Natural killer cell (primary cell): ENCODE results near the gene ZNF408. TPM values are rescaled to one million over a fixed set of nuclear protein-coding genes. Genes with fewer than 3 reads are reported as not detected.

Source experiments
- total RNA-seq, 4 donors: library from RNA; stranded (reverse); fragments of 120-200 nt in 1 of 4; gene quantifications; one replicate each; pipeline versions ENCODE4 v1.2.3 to v1.2.4, GENCODE V29; 2013 to 2022

Gene ZNF408
- total RNA-seq, 3 donors from 2014 or later (not counting 1 experiment from before 2014, with no cell fraction given), result 9.1 to 19.0 (median 9.6) TPM

Other genes with a start within 250 kb of the ZNF408 start
- 10 to 100 TPM; 41.3 to 52.7 (median 46.2) TPM for gene AMBRA1, start 107.0 kb upstream of the ZNF408 start, total RNA-seq
- 10 to 100 TPM in 2 of 3 donors, 1 to 10 TPM in 1; 9.9 to 16.8 (median 12.7) TPM for gene HARBI1, start 83.8 kb upstream of the ZNF408 start, total RNA-seq
- gene ATG13, start 83.5 kb upstream of the ZNF408 start, total RNA-seq, result 100 to 1,000 TPM; 125 to 137 (median 132) TPM
- gene ARHGAP1, start 412 bp upstream of the ZNF408 start, total RNA-seq, result 100 to 1,000 TPM in 2 of 3 donors, 10 to 100 TPM in 1; 89.8 to 111 (median 102) TPM
- gene F2, start 18.2 kb downstream of the ZNF408 start, total RNA-seq, result under 1 TPM in 1 of 3 donors, not detected in 2; 0.14 TPM
- gene CKAP5, start 145.2 kb downstream of the ZNF408 start, total RNA-seq, result 10 to 100 TPM; 39.1 to 63.7 (median 46.3) TPM
- not detected for gene LRP4, start 217.5 kb downstream of the ZNF408 start, total RNA-seq
- 10 to 100 TPM; 16.2 to 17.8 (median 16.9) TPM for gene CSTPP1, start 235.7 kb downstream of the ZNF408 start, total RNA-seq